K562 (cell line): ENCODE measurements around the gene AGAP3.

Experiments used
- E2F5 ChIP-seq: sonication (generic); formaldehyde crosslinking; IDR thresholded peaks from 2 replicates; pipeline ENCODE4 v1.8.0; 2022; ENCODE audit warnings: mild to moderate bottlenecking, missing genetic modification reagents
- FOXK2 ChIP-seq, 2 experiments: fragments of 450-650 bp; IDR thresholded peaks in 1 of 2; conservative IDR thresholded peaks in 1 of 2; 2 replicates each; pipeline ENCODE4 v1.6.1; 2016; ENCODE audit warnings: low read depth in 2 of 2, mild to moderate bottlenecking in 1 of 2
- POLR2A ChIP-seq: fragments of 450-650 bp; conservative IDR thresholded peaks from 2 replicates; pipeline ENCODE4 v1.6.1; 2016
- SMARCA5 ChIP-seq: fragments of 450-650 bp; IDR thresholded peaks from 2 replicates; pipeline ENCODE4 v1.6.1; 2016

GRCh38 chr7:151087245-151088018 lies 1.2 kb downstream of the AGAP3 start:
- no peak; the same call in 1 of the 2 replicates for TF ChIP-seq SMARCA5
- TF ChIP-seq POLR2A = 0 out of 2 replicates have a peak, but pooled peaks have one; percentile 48
- TF ChIP-seq E2F5 (CRISPR knock-in tag) = no peak; the same call in 1 of the 2 replicates
- TF ChIP-seq FOXK2 (conservative IDR thresholded peaks at IDR 0.05 in 1 of 2, IDR thresholded peaks at IDR 0.05 in 1 of 2; ENCODE audit: low read depth in 2 of 2) = no peak
